Measurements from ENCODE around the gene RGL4. TPM values are rescaled to one million over a fixed set of nuclear protein-coding genes. Genes with fewer than 3 reads are reported as not detected.

Gene RGL4
- total and polyA plus RNA-seq, 5 experiments from 2014 or later: 12.3 to 115 (median 90.7) TPM

GRCh38 chr22:23709107-23709506, 18.3 kb downstream of the RGL4 start:
- DNase-seq (no peak), ATAC-seq (no peak)
- H3K4me3 Mint-ChIP-seq: no peak overlapping the region
- H3K27me3 Mint-ChIP-seq: no peaks in the 10 kb centered on the region
- POLR2A ChIA-PET: no interaction called here
- H3K4me1 Mint-ChIP-seq: peaks cover 27 to 46% (median 40%) of the 10 kb centered on the region in 4 donors
- no peaks in the 10 kb centered on the region for H3K9me3 Mint-ChIP-seq
- peak overlapping the region in 6 of 10 donors; percentile 0 to 53 (median 13) for H3K27ac Mint-ChIP-seq
- H3K36me3 Mint-ChIP-seq: peaks cover 13 to 97% (median 33%) of the 10 kb centered on the region in 3 donors

GRCh38 chr22:23712256-23712655, 21.4 kb downstream of the RGL4 start:
- Mint-ChIP-seq H3K4me3 (no peak overlapping the region), H3K9me3 (no peaks in the 10 kb centered on the region), H3K36me3 (peaks cover 6 to 70% (median 20%) of the 10 kb centered on the region in 3 donors), H3K27ac (peak overlapping the region in 1 of 10 donors; percentile 60), H3K27me3 (no peaks in the 10 kb centered on the region), H3K4me1 (peaks cover 19 to 45% (median 32%) of the 10 kb centered on the region in 4 donors)
- no peak for ATAC-seq
- DNase-seq: no peak
- POLR2A ChIA-PET: no interaction called here

GRCh38 chr22:23713696-23714595, 23.1 kb downstream of the RGL4 start:
- DNase-seq (no peak), ATAC-seq (no peak)
- H3K27me3 Mint-ChIP-seq: no peaks in the 10 kb centered on the region
- peak overlapping the region; percentile 6 to 77 (median 29) for H3K4me3 Mint-ChIP-seq
- H3K9me3 Mint-ChIP-seq: no peaks in the 10 kb centered on the region
- POLR2A ChIA-PET: interaction anchor here (1.0 kb wide), 1 partner anchor 18 kb away, joined by 5 read pairs; no protein-coding TSS in a partner anchor
- H3K27ac Mint-ChIP-seq: peak overlapping the region in 8 of 10 donors; percentile 56 to 89 (median 62)
- H3K36me3 Mint-ChIP-seq: peaks cover 2 to 53% (median 12%) of the 10 kb centered on the region in 3 donors
- peaks cover 17 to 48% (median 31%) of the 10 kb centered on the region in 4 donors for H3K4me1 Mint-ChIP-seq

DNA sequence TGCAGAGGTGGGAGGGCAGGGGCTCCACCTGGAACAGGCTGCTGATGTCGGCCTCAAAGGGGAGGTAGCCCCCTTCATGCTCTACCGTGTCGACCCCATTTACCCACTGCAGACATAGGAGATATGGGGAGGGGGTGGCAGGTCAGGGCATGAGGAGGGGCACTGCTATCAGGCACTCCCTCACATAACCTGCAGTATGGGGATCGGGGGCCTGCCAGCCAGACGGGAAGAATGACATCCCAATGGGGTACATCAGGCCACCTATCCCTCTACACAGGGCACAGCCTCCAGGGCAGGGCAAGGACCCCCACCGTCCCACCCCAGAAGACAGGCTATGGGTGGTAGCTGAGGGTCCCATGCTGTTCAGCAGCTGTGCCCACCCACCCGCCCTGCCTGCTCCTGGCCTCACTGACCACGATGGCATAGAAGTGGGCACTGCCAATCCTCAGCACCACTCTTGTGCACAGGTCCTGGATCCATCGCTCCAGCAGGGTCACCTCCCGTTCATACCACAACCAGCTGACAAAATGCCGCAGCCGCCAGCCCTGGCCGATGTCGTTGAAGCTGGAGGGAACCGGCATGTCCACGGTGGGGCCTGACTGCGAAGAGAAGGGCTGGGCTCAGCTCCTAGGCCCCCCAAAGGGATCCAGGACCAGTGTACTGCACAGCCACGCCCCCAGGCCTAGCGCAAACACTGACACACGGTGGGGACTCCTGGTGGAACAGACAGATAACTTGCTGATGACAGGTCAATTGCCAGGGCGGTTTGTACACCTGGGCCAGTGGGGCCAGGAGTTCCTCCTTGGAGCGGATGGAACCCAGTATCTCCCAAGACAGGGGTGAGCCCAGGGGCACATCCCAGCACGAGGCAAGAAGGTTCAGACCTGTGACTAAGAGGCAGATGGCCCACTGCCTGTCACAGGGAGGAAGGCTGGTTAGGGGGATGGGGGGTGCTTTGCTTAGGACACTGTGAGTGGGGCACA, 24.1 kb downstream of the RGL4 start:
- Mint-ChIP-seq H3K4me1 (peaks cover 16 to 46% (median 31%) of the 10 kb centered on the region in 4 donors), H3K36me3 (peaks cover 0 to 43% (median 9%) of the 10 kb centered on the region in 3 donors), H3K27me3 (no peaks in the 10 kb centered on the region), H3K27ac (peak overlapping the region; percentile 63 to 89 (median 82)), H3K9me3 (no peaks in the 10 kb centered on the region), H3K4me3 (peak overlapping the region; percentile 75 to 91 (median 80))
- POLR2A ChIA-PET: interaction anchor here (0.7 to 3.3 kb wide), 2 partner anchors 18 to 19 kb away, joined by 3 to 34 read pairs; no protein-coding TSS in a partner anchor
- ATAC-seq (no peak), DNase-seq (no peak)

DNA sequence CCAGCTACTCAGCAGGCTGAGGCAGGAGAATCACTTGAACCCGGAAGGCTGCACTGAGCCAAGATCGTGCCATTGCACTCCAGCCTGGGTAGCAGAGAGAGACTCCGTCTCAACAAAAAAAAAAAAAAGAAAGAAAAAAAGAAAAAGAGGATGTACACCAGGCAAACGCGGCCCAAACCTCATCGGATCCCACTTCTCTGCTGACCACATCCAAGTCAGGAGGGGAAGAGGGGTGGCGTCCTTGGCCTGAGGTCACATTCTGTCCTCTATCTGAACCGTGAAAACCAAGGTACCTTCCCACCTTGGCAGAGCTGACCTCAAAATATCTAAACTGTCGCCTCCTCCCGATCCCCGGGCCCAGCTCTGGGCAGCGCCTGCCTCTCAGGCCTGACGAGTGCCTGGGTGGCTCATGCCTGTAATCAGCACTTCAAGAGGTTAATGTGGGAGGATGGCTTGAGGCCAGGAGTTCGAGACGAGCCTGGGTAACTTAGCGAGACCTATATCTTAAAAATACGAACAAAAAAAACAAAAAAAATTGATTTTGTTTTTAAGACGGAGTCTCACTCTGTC, 25.1 kb downstream of the RGL4 start:
- peak overlapping the region; percentile 75 to 91 (median 80) for H3K4me3 Mint-ChIP-seq
- peaks cover 0 to 33% (median 8%) of the 10 kb centered on the region in 3 donors for H3K36me3 Mint-ChIP-seq
- DNase-seq (no peak), ATAC-seq (no peak)
- POLR2A ChIA-PET: interaction anchor here (0.6 to 3.3 kb wide), 8 partner anchors 17 to 845 kb away, joined by 3 to 34 read pairs (median 6); partner anchors contain the start of genes SLC2A11 and ZNF70
- H3K27ac Mint-ChIP-seq: peak overlapping the region; percentile 25 to 84 (median 82)
- H3K27me3 Mint-ChIP-seq: no peaks in the 10 kb centered on the region
- H3K4me1 Mint-ChIP-seq: peaks cover 13 to 37% (median 30%) of the 10 kb centered on the region in 4 donors
- no peaks in the 10 kb centered on the region for H3K9me3 Mint-ChIP-seq

- peak overlapping the region; percentile 75 to 91 (median 80) for H3K4me3 Mint-ChIP-seq
- H3K4me1 Mint-ChIP-seq: peaks cover 12 to 32% (median 26%) of the 10 kb centered on the region in 4 donors
- no peaks in the 10 kb centered on the region for H3K9me3 Mint-ChIP-seq
- peaks cover 0 to 21% (median 4%) of the 10 kb centered on the region in 3 donors for H3K36me3 Mint-ChIP-seq
- H3K27ac Mint-ChIP-seq: peak overlapping the region; percentile 71 to 94 (median 92)
- POLR2A ChIA-PET: interaction anchor here (0.6 to 3.3 kb wide), 14 partner anchors 18 to 192 kb away, joined by 3 to 34 read pairs (median 6); partner anchors contain the start of genes CHCHD10, SLC2A11 and ZNF70
- no peaks in the 10 kb centered on the region for H3K27me3 Mint-ChIP-seq
- peak; percentile 74 to 90 (median 81) for DNase-seq
- ATAC-seq: peak; percentile 96
Measured at GRCh38 chr22:23716811-23717801, 26.3 kb downstream of the RGL4 start.

GRCh38 chr22:23718371-23719165, 27.8 kb downstream of the RGL4 start:
- DNase-seq: no peak
- no peaks in the 10 kb centered on the region for H3K27me3 Mint-ChIP-seq
- peak overlapping the region in 7 of 10 donors; percentile 6 to 56 (median 50) for H3K4me3 Mint-ChIP-seq
- no peaks in the 10 kb centered on the region for H3K9me3 Mint-ChIP-seq
- H3K4me1 Mint-ChIP-seq: peaks cover 12 to 30% (median 26%) of the 10 kb centered on the region in 4 donors
- H3K27ac Mint-ChIP-seq: peak overlapping the region in 4 of 10 donors; percentile 19 to 79 (median 28)
- H3K36me3 Mint-ChIP-seq: peaks cover 0 to 9% (median 4%) of the 10 kb centered on the region in 3 donors
- no peak for ATAC-seq
- POLR2A ChIA-PET: interaction anchor here (3.3 kb wide), 1 partner anchor 22 kb away, joined by 34 read pairs; no protein-coding TSS in a partner anchor

DNA sequence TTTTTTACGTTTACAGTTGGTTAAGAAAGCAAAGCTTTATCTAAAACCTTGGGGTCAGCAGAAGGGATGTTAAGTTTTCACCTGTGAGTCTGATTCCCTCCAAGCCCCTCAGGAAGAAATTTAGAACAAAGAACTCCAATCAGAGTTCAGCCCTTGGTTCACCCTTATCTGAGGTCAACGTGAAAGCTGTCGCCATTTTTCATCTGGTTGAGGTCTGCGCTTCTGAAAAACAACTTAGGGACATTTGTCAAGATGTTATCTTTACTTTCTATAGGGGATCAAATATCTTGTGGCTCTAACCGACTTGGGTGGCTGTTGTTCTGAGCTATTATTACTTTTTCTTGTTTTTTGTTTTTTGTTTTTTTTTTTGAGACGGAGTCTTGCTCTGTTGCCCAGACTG, 30.0 kb downstream of the RGL4 start:
- H3K4me3 Mint-ChIP-seq: peak overlapping the region in 1 of 10 donors; percentile 45
- no peak overlapping the region for H3K27ac Mint-ChIP-seq
- no peaks in the 10 kb centered on the region for H3K36me3 Mint-ChIP-seq
- H3K4me1 Mint-ChIP-seq: peaks cover 3 to 14% (median 10%) of the 10 kb centered on the region in 4 donors
- no peak for DNase-seq
- ATAC-seq: no peak
- peaks cover 0 to 4% (median 0%) of the 10 kb centered on the region in 5 donors for H3K27me3 Mint-ChIP-seq
- POLR2A ChIA-PET: interaction anchor here (0.6 kb wide), 2 partner anchors 600 to 1347 kb away, joined by 5 to 6 read pairs; no protein-coding TSS in a partner anchor
- no peaks in the 10 kb centered on the region for H3K9me3 Mint-ChIP-seq

GRCh38 chr22:23722160-23722559, 31.3 kb downstream of the RGL4 start:
- ATAC-seq (no peak), DNase-seq (no peak)
- peaks cover 0 to 4% (median 1%) of the 10 kb centered on the region in 5 donors for H3K27me3 Mint-ChIP-seq
- no peak overlapping the region for H3K4me3 Mint-ChIP-seq
- peak overlapping the region in 1 of 10 donors; percentile 27 for H3K27ac Mint-ChIP-seq
- POLR2A ChIA-PET: no interaction called here
- peaks cover 2 to 8% (median 5%) of the 10 kb centered on the region in 4 donors for H3K4me1 Mint-ChIP-seq
- no peaks in the 10 kb centered on the region for H3K9me3 Mint-ChIP-seq
- no peaks in the 10 kb centered on the region for H3K36me3 Mint-ChIP-seq

GRCh38 chr22:23722724-23723123, 31.9 kb downstream of the RGL4 start:
- H3K27me3 Mint-ChIP-seq: peaks cover 0 to 4% (median 1%) of the 10 kb centered on the region in 5 donors
- no peaks in the 10 kb centered on the region for H3K36me3 Mint-ChIP-seq
- no peak overlapping the region for H3K4me3 Mint-ChIP-seq
- H3K9me3 Mint-ChIP-seq: no peaks in the 10 kb centered on the region
- DNase-seq (no peak), ATAC-seq (no peak)
- H3K27ac Mint-ChIP-seq: no peak overlapping the region
- POLR2A ChIA-PET: no interaction called here
- peaks cover 0 to 3% (median 1%) of the 10 kb centered on the region in 4 donors for H3K4me1 Mint-ChIP-seq

Data from naive thymus-derived CD8-positive, alpha-beta T cell (primary cell).